HCT116 (cell line): ENCODE results near the gene TTC24.

Experiments used
- CTCF ChIP-seq, 3 experiments: fragments of 200-600 bp in 1 of 3; sonication (generic) in 1 of 3; IDR thresholded peaks in 2 of 3; conservative IDR thresholded peaks in 1 of 3; 2 replicates each; pipeline ENCODE4 v1.5.1; 2012 to 2017; ENCODE audit warnings: low read depth in 2 of 3, low read length in 2 of 3, antibody characterized with exemption in 1 of 3, borderline replicate concordance in 1 of 3, control low read depth in 1 of 3, mild to moderate bottlenecking in 1 of 3, mixed read lengths in 1 of 3, mixed run types in 1 of 3, moderate library complexity in 1 of 3; ENCODE audit not compliant: insufficient read depth in 1 of 3
- EZH2 ChIP-seq: fragments of 200-600 bp; sonication (generic); IDR thresholded peaks from 2 replicates; pipeline ENCODE4 v1.6.1; 2017; ENCODE audit warnings: antibody characterized with exemption, mixed run types
- POLR2A ChIP-seq: IDR thresholded peaks from 2 replicates; pipeline ENCODE4 v1.7.0; 2011; ENCODE audit warnings: borderline replicate concordance; ENCODE audit not compliant: insufficient read depth, insufficient read length; ENCODE audit errors: extremely low read depth

- no peak for TF ChIP-seq EZH2
- no peak for TF ChIP-seq CTCF (IDR thresholded peaks at IDR 0.05 in 2 of 3, conservative IDR thresholded peaks at IDR 0.05 in 1 of 3; ENCODE audit: borderline replicate concordance in 1 of 3, insufficient read depth in 1 of 3, low read depth in 2 of 3, low read length in 2 of 3)
- TF ChIP-seq POLR2A: no peak
These were observed 19.4 kb downstream of the TTC24 start for GRCh38 chr1:156598731-156599432.
